SK-N-SH treated with all-trans-retinoic acid at 6 μM for 48 hours (cell line): Measurements from ENCODE around the gene SOWAHA.
A peak's percentile ranks its signal among the peaks of the same experiment; 100 is the strongest.
"Not testable (repeated sequence)": the region's sequence is repeated elsewhere in the genome, so short reads cannot be mapped to it uniquely, and the experiment has no call there.

Experiments
- ATAC-seq: fragments of 200-7000 bp; cut with Tn5 transposase; 3 replicates; pipeline ENCODE4 v1.9.1; 2020; ENCODE audit warnings: mild to moderate bottlenecking, moderate library complexity
- ARNTL ChIP-seq: fragments of 450-650 bp; formaldehyde crosslinking; IDR thresholded peaks from 2 replicates; pipeline ENCODE4 v1.5.0; 2020; ENCODE audit warnings: low read depth, mild to moderate bottlenecking, moderate library complexity, borderline replicate concordance
- BACH2 ChIP-seq: fragments of 250-450 bp; sonication (Bioruptor Pico); IDR thresholded peaks from 2 replicates; pipeline ENCODE4 v1.9.0; 2021; ENCODE audit warnings: mild to moderate bottlenecking, borderline replicate concordance
- CSDC2 ChIP-seq: fragments of 250-450 bp; sonication (Bioruptor Pico); IDR thresholded peaks from 2 replicates; pipeline ENCODE4 v1.5.0; 2020; ENCODE audit warnings: mild to moderate bottlenecking, moderate library complexity
- ESRRG ChIP-seq: fragments of 250-450 bp; sonication (Bioruptor Pico); IDR thresholded peaks from 2 replicates; pipeline ENCODE4 v1.6.1; 2021; ENCODE audit warnings: mild to moderate bottlenecking
- ISL1 ChIP-seq: fragments of 250-450 bp; sonication (Bioruptor Pico); IDR thresholded peaks from 2 replicates; pipeline ENCODE4 v2.1.2; 2022; ENCODE audit warnings: mild to moderate bottlenecking, moderate library complexity
- OSR1 ChIP-seq: fragments of 250-450 bp; sonication (Bioruptor Pico); IDR thresholded peaks from 2 replicates; pipeline ENCODE4 v1.8.0; 2022; ENCODE audit warnings: moderate library complexity, mild to moderate bottlenecking, inconsistent platforms
- PPARA ChIP-seq: fragments of 250-450 bp; sonication (Bioruptor Pico); IDR thresholded peaks from 2 replicates; pipeline ENCODE4 v1.5.0; 2020; ENCODE audit warnings: mild to moderate bottlenecking, borderline replicate concordance
- SNAI2 ChIP-seq: fragments of 250-450 bp; sonication (Bioruptor Pico); IDR thresholded peaks from 2 replicates; pipeline ENCODE4 v1.5.0; 2020; ENCODE audit warnings: mild to moderate bottlenecking, moderate library complexity
- TCF4 ChIP-seq: fragments of 250-450 bp; sonication (Bioruptor Pico); IDR thresholded peaks from 2 replicates; pipeline ENCODE4 v1.8.0; 2021; ENCODE audit warnings: mild to moderate bottlenecking, moderate library complexity, borderline replicate concordance
- TOX ChIP-seq: fragments of 250-450 bp; sonication (Bioruptor Pico); IDR thresholded peaks from 2 replicates; pipeline ENCODE4 v1.8.0; 2021; ENCODE audit warnings: mild to moderate bottlenecking, moderate library complexity, borderline replicate concordance
- ZC3H10 ChIP-seq: fragments of 250-450 bp; sonication (Bioruptor Pico); IDR thresholded peaks from 2 replicates; pipeline ENCODE4 v1.5.1; 2021; ENCODE audit warnings: mild to moderate bottlenecking, moderate library complexity
- ZFP3 ChIP-seq: fragments of 250-450 bp; sonication (Bioruptor Pico); IDR thresholded peaks from 2 replicates; pipeline ENCODE4 v1.5.0; 2020; ENCODE audit warnings: mild to moderate bottlenecking, moderate library complexity
- ZFP30 ChIP-seq: fragments of 450-650 bp; formaldehyde crosslinking; IDR thresholded peaks from 2 replicates; pipeline ENCODE4 v1.5.0; 2022; ENCODE audit warnings: mild to moderate bottlenecking, moderate library complexity
- ZNF565 ChIP-seq: fragments of 450-650 bp; formaldehyde crosslinking; conservative IDR thresholded peaks from 2 replicates; pipeline ENCODE4 v1.5.0; 2020; ENCODE audit warnings: low read depth, mild to moderate bottlenecking, moderate library complexity
- ZNF70 ChIP-seq: fragments of 450-650 bp; formaldehyde crosslinking; IDR thresholded peaks from 2 replicates; pipeline ENCODE4 v1.5.0; 2020; ENCODE audit warnings: mild to moderate bottlenecking, moderate library complexity
- ZNF8 ChIP-seq: fragments of 450-650 bp; formaldehyde crosslinking; IDR thresholded peaks from 2 replicates; pipeline ENCODE4 v1.5.0; 2020; ENCODE audit warnings: mild to moderate bottlenecking, moderate library complexity
- TF ChIP-seq, protein P1 (sequence below): fragments of 250-450 bp; sonication (Bioruptor Pico); IDR thresholded peaks from 2 replicates; pipeline ENCODE4 v1.8.0; 2020; ENCODE audit warnings: mild to moderate bottlenecking, moderate library complexity, borderline replicate concordance
- TF ChIP-seq, protein P2 (sequence below): fragments of 250-450 bp; sonication (Bioruptor Pico); IDR thresholded peaks from 2 replicates; pipeline ENCODE4 v1.5.0; 2020; ENCODE audit warnings: mild to moderate bottlenecking, moderate library complexity
- TF ChIP-seq, protein P3 (sequence below): fragments of 250-450 bp; sonication (Bioruptor Pico); IDR thresholded peaks from 2 replicates; pipeline ENCODE4 v1.8.0; 2021; ENCODE audit warnings: low read depth, mild to moderate bottlenecking, moderate library complexity, borderline replicate concordance

Gene SOWAHA

DNA sequence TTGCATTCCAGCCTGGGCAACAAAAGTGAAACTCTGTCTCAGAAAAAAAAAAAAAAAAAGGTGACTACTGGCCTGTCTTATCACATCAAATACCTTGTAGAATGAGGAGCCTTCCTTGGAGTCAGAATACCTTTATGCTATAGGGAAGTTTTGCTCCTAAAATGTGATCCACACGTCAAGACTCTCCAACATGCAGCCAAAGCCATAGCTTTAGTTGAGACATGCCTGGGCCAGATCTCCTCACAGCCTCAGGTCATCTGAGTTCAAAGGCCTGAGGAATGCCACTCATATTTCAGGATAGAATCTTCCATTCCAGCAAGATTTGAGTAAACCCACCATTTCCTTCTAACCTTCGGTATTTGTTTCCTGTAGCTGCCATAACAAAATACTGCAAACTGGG is 13.7 kb upstream of the SOWAHA start:
- ATAC-seq, result peak; percentile 42; the same call in 1 of the 3 replicates
- TF ChIP-seq PPARA (CRISPR knock-in tag) (no peak), BACH2 (CRISPR knock-in tag) (no peak), CSDC2 (CRISPR knock-in tag) (no peak), TCF4 (CRISPR knock-in tag) (no peak)

DNA sequence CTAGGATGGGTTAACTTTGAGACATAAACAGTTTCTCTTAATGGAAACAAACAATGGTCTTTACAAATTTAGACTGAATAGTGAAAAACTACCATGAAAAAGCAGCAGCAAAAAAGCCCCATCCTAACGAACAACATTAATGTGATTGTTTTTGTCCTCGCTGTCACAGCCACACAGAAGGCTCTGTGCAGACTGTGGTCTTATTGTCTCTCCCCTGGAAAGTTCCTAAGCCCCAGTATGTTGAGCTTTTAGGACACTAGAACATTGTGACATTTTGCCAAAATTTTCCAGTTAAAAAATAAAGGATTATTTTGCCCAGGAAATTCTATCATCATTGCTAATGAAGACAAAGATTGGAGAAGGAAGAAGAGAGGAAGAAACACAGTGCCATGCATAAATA is 12.6 kb upstream of the SOWAHA start:
- TF ChIP-seq ESRRG (CRISPR knock-in tag), result no peak
- TF ChIP-seq, protein P1, sequence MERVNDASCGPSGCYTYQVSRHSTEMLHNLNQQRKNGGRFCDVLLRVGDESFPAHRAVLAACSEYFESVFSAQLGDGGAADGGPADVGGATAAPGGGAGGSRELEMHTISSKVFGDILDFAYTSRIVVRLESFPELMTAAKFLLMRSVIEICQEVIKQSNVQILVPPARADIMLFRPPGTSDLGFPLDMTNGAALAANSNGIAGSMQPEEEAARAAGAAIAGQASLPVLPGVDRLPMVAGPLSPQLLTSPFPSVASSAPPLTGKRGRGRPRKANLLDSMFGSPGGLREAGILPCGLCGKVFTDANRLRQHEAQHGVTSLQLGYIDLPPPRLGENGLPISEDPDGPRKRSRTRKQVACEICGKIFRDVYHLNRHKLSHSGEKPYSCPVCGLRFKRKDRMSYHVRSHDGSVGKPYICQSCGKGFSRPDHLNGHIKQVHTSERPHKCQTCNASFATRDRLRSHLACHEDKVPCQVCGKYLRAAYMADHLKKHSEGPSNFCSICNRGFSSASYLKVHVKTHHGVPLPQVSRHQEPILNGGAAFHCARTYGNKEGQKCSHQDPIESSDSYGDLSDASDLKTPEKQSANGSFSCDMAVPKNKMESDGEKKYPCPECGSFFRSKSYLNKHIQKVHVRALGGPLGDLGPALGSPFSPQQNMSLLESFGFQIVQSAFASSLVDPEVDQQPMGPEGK (CRISPR knock-in tag), result no peak
- TF ChIP-seq ARNTL, result no peak
- no peak for TF ChIP-seq TOX (CRISPR knock-in tag)
- TF ChIP-seq, protein P2, sequence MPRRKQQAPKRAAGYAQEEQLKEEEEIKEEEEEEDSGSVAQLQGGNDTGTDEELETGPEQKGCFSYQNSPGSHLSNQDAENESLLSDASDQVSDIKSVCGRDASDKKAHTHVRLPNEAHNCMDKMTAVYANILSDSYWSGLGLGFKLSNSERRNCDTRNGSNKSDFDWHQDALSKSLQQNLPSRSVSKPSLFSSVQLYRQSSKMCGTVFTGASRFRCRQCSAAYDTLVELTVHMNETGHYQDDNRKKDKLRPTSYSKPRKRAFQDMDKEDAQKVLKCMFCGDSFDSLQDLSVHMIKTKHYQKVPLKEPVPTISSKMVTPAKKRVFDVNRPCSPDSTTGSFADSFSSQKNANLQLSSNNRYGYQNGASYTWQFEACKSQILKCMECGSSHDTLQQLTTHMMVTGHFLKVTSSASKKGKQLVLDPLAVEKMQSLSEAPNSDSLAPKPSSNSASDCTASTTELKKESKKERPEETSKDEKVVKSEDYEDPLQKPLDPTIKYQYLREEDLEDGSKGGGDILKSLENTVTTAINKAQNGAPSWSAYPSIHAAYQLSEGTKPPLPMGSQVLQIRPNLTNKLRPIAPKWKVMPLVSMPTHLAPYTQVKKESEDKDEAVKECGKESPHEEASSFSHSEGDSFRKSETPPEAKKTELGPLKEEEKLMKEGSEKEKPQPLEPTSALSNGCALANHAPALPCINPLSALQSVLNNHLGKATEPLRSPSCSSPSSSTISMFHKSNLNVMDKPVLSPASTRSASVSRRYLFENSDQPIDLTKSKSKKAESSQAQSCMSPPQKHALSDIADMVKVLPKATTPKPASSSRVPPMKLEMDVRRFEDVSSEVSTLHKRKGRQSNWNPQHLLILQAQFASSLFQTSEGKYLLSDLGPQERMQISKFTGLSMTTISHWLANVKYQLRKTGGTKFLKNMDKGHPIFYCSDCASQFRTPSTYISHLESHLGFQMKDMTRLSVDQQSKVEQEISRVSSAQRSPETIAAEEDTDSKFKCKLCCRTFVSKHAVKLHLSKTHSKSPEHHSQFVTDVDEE (CRISPR knock-in tag), result no peak
- TF ChIP-seq ZNF565 (CRISPR knock-in tag), result no peak
- TF ChIP-seq ZNF70 (CRISPR knock-in tag), result no peak
- TF ChIP-seq TCF4 (CRISPR knock-in tag), result no peak
- no peak for TF ChIP-seq ZC3H10
- no peak for TF ChIP-seq ZFP3 (CRISPR knock-in tag)
- TF ChIP-seq OSR1 (CRISPR knock-in tag), result no peak
- TF ChIP-seq PPARA (CRISPR knock-in tag), result no peak
- TF ChIP-seq ZNF8 (CRISPR knock-in tag), result no peak
- no peak for TF ChIP-seq ZFP30 (CRISPR knock-in tag)
- TF ChIP-seq ISL1, result no peak
- no peak for TF ChIP-seq SNAI2
- TF ChIP-seq, protein P3, sequence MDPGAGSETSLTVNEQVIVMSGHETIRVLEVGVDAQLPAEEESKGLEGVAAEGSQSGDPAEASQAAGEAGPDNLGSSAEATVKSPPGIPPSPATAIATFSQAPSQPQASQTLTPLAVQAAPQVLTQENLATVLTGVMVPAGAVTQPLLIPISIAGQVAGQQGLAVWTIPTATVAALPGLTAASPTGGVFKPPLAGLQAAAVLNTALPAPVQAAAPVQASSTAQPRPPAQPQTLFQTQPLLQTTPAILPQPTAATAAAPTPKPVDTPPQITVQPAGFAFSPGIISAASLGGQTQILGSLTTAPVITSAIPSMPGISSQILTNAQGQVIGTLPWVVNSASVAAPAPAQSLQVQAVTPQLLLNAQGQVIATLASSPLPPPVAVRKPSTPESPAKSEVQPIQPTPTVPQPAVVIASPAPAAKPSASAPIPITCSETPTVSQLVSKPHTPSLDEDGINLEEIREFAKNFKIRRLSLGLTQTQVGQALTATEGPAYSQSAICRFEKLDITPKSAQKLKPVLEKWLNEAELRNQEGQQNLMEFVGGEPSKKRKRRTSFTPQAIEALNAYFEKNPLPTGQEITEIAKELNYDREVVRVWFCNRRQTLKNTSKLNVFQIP (CRISPR knock-in tag), result no peak
- no peak for TF ChIP-seq BACH2 (CRISPR knock-in tag)
- ATAC-seq, result no peak

DNA sequence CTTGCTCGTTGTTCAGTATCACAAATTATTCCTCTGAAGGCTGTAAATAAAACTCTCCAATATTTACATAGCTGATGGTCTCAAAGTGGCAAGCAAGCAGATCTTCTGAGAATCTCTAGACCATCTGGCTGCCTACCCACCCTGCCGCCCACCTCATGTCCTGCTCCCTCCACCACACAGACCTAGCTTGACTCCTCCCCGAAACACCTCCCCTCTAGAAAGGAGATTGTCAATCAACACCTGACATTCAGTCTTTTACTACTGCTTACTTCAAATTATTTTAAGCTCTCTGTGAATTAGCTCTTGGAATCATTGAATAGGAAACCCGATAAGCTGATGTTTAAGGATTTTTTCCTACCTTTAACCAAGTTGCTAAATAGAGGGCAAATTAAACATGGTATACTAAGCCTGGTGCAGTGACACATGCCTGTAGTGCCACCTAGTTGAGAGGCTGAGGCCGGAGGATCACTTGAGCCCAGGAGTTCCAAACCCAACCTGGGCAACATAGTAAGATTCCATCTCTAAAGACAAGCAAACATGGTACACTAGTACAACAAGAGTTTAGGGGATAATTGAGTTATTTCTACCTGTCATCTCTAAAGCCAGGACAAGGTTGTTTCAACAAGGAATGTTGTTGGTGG is 10.9 kb upstream of the SOWAHA start:
- ATAC-seq, result no peak
- TF ChIP-seq BACH2 (CRISPR knock-in tag), result no peak
- TF ChIP-seq TOX (CRISPR knock-in tag), result no peak
- no peak for TF ChIP-seq OSR1 (CRISPR knock-in tag)
- TF ChIP-seq ARNTL, result no peak
- no peak for TF ChIP-seq ISL1
- no peak for TF ChIP-seq CSDC2 (CRISPR knock-in tag)
- TF ChIP-seq ZFP3 (CRISPR knock-in tag), result no peak
- TF ChIP-seq ZC3H10, result no peak

DNA sequence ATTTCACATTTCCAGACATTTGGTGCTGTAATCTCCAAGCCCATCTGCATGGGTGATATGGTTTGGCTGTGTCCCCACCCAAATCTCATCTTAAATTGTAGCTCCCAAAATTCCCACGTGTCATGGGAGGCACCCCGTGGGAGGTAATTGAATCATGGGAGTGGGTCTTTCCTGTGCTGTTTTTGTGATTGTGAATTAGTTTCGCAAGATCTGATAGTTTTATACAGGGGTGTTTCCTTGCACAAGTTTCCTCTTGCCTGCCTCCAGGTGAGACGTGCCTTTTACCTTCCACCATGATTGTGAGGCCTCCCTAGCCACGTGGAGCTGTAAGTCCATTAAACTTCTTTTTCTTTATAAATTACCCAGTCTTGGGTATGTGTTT is 10.4 kb upstream of the SOWAHA start:
- ATAC-seq, result not testable (repeated sequence)

DNA sequence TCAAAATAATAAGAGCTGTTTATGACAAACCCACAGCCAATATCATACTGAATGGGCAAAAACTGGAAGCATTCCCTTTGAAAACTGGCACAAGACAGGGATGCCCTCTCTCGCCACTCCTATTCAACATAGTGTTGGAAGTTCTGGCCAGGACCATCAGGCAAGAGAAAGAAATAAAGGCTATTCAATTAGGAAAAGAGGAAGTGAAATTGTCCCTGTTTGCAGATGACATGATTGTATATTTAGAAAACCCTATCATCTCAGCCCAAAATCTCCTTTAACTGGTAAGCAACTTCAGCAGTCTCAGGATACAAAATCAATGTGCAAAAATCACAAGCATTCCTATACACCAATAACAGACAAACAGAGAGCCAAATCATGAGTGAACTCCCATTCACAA is 8.9 kb upstream of the SOWAHA start:
- ATAC-seq, result not testable (repeated sequence)

DNA sequence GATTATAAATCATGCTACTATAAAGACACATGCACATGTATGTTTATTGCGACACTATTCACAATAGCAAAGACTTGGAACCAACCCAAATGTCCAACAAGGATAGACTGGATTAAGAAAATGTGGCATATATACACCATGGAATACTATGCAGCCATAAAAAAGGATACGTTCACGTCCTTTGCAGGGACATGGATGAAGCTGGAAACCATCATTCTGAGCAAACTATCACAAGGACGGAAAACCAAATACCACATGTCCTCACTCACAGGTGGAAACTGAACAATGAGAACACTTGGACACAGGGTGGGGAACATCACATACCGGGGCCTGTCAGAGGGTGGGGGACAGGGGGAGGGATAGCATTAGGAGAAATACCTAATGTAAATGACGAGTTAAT is 7.2 kb upstream of the SOWAHA start:
- not testable (repeated sequence) for ATAC-seq

DNA sequence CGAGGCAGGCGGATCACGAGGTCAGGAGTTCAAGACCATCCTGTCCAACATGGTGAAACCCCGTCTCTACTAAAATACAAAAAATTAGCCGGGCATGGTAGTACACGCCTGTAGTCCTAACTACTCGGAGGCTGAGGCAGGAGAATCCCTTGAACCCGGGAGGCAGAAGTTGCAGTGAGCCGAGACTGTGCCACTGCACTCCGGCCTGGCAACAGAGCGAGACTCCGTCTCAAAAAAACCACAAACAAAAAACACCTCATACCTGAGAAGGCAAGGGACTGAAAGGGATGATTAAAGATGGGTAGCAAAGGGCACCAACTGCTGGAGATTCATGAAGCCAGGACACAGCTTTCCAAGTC is 6.3 kb upstream of the SOWAHA start:
- not testable (repeated sequence) for ATAC-seq
